ENCODE results near the gene MCUR1. TPM values are rescaled to one million over a fixed set of nuclear protein-coding genes. Genes with fewer than 3 reads are reported as not detected.

MCUR1 gene
- total and polyA plus RNA-seq, 9 of the 15 experiments (the other 6 are each of a cell fraction or from before 2014, with no cell fraction given): 5.1 to 60.2 (median 41.4) TPM

- TF ChIP-seq ZNF165 (CRISPR knock-in tag; IDR thresholded peaks at IDR 0.05; ENCODE audit: borderline replicate concordance) (no peak), ZBTB7A (IDR thresholded peaks at IDR 0.05; ENCODE audit: borderline replicate concordance, control insufficient read depth, low read depth, low read length) (peak; percentile 46), ZNF133 (CRISPR knock-in tag; IDR thresholded peaks at IDR 0.05) (0 out of 2 replicates have a peak, but pooled peaks have one; percentile 78), NR2C2 (CRISPR knock-in tag; IDR thresholded peaks at IDR 0.05) (no peak), NR2C2 (tag; IDR thresholded peaks at IDR 0.05) (peak; percentile 78), MTA2 (IDR thresholded peaks at IDR 0.05; ENCODE audit: low read depth) (no peak), ZNF23 (CRISPR knock-in tag; IDR thresholded peaks at IDR 0.05) (no peak), ZFP30 (CRISPR knock-in tag; IDR thresholded peaks at IDR 0.05; ENCODE audit: borderline replicate concordance) (no peak), DNMT1 (IDR thresholded peaks at IDR 0.05) (no peak), KAT2B (IDR thresholded peaks at IDR 0.05; ENCODE audit: low read depth, low read length) (no peak), SMC3 (conservative IDR thresholded peaks at IDR 0.05; ENCODE audit: insufficient read depth, low read depth, low read length) (0 out of 2 replicates have a peak, but pooled peaks have one; percentile 5), EGR1 (conservative IDR thresholded peaks at IDR 0.05) (peak; percentile 32), E2F8 (IDR thresholded peaks at IDR 0.05; ENCODE audit: low read depth, partially characterized antibody) (peak; percentile 73), ZNF445 (CRISPR knock-in tag; IDR thresholded peaks at IDR 0.05; ENCODE audit: low read depth) (no peak), RBM34 (IDR thresholded peaks at IDR 0.05; ENCODE audit: borderline replicate concordance, insufficient read depth, low read length) (no peak), ETS1 (conservative IDR thresholded peaks at IDR 0.05; ENCODE audit: control insufficient read depth, low read depth, low read length) (0 out of 2 replicates have a peak, but pooled peaks have one; percentile 7), HBP1 (CRISPR knock-in tag; IDR thresholded peaks at IDR 0.05) (0 out of 2 replicates have a peak, but pooled peaks have one; percentile 24), TAL1 (IDR thresholded peaks at IDR 0.05) (no peak), POLR3G (IDR thresholded peaks at IDR 0.05; ENCODE audit: extremely low read depth, insufficient read length, insufficient replicate concordance) (no peak), ZNF12 (CRISPR knock-in tag; IDR thresholded peaks at IDR 0.05) (no peak), ZNF75A (CRISPR knock-in tag; IDR thresholded peaks at IDR 0.05) (0 out of 2 replicates have a peak, but pooled peaks have one; percentile 18), TEAD2 (tag; IDR thresholded peaks at IDR 0.05) (no peak), U2AF1 (optimal IDR thresholded peaks at IDR 0.05; ENCODE audit: low read depth, low read length) (peak; percentile 94), XRCC3 (IDR thresholded peaks at IDR 0.05) (no peak), HMG20A (CRISPR knock-in tag; conservative IDR thresholded peaks at IDR 0.05) (no peak)
These were observed at the start of gene MCUR1 (continued) for GRCh38 chr6:13814176-13814937.

Measured in K562 (cell line).